Thyroid gland (tissue), 4 donors: ENCODE measurements around the gene UBE2I. TPM values are rescaled to one million over a fixed set of nuclear protein-coding genes. Genes with fewer than 3 reads are reported as not detected.
"Not testable (repeated sequence)": the region's sequence is repeated elsewhere in the genome, so short reads cannot be mapped to it uniquely, and the experiment has no call there.

Source experiments
- DNase-seq, 2 donors: peaks; one replicate each; pipeline ENCODE4 v3.0.0-alpha.2; 2019
- H3K27ac ChIP-seq, 3 donors: fragments of 200-600 bp; sonication (generic); 1 replicate in 2 of 3; 2 replicates in 1 of 3; pipeline ENCODE4 v1.5.1; 2016 to 2019; ENCODE audit warnings: mild to moderate bottlenecking in 1 of 3, moderate library complexity in 1 of 3
- H3K27me3 ChIP-seq: fragments of 200-600 bp; sonication (generic); one replicate; pipeline ENCODE4 v1.5.1; 2019
- H3K36me3 ChIP-seq, 2 donors: fragments of 200-600 bp; sonication (generic); one replicate each; pipeline ENCODE4 v1.5.1; 2016 to 2019
- H3K4me1 ChIP-seq, 2 donors: fragments of 200-600 bp; sonication (generic); one replicate each; pipeline ENCODE4 v1.5.1; 2017 to 2019
- H3K4me3 ChIP-seq, 3 donors: fragments of 200-600 bp; sonication (generic); replicated peaks in 1 of 3; 1 replicate in 2 of 3; 2 replicates in 1 of 3; pipeline ENCODE4 v1.5.1; 2016; ENCODE audit warnings: mild to moderate bottlenecking in 1 of 3
- H3K9me3 ChIP-seq: fragments of 200-600 bp; sonication (generic); one replicate; pipeline ENCODE4 v1.5.1; 2017
- POLR2A ChIP-seq, 2 donors: fragments of 450-650 bp; IDR thresholded peaks; one replicate each; pipeline ENCODE4 v1.6.1; 2017; ENCODE audit warnings: antibody characterized with exemption in 2 of 2, mild to moderate bottlenecking in 2 of 2, moderate library complexity in 1 of 2
- WGBS, 2 donors: methylation state at CpG; one replicate each; pipeline ENCODE4 v1.1.5; 2017; 5-methylcytosine and 5-hydroxymethylcytosine counted together
- intact Hi-C: fragments of 100-400 bp; cut with DNase I; formaldehyde crosslinking; loops from one replicate; pipeline ENCODE4 v1.15.1; 2023
- total RNA-seq, 4 donors: library from RNA; depleted of rRNA; stranded (reverse); fragments of >200 nt; gene quantifications; one replicate each; pipeline ENCODE4 v1.2.3, GENCODE V29; 2016
- TF ChIP-seq, protein P1 (sequence below), 6 experiments: fragments of 200-600 bp in 3 of 6; fragments of 450-650 bp in 3 of 6; sonication (generic) in 3 of 6; IDR thresholded peaks; one replicate each; pipeline ENCODE4 v1.5.1; 2016 to 2019; ENCODE audit warnings: antibody characterized with exemption in 6 of 6, mild to moderate bottlenecking in 2 of 6, inconsistent platforms in 1 of 6, moderate library complexity in 1 of 6

The UBE2I gene
- total RNA-seq, 4 donors from 2014 or later: 43.4 to 107 (median 79.6) TPM

DNA sequence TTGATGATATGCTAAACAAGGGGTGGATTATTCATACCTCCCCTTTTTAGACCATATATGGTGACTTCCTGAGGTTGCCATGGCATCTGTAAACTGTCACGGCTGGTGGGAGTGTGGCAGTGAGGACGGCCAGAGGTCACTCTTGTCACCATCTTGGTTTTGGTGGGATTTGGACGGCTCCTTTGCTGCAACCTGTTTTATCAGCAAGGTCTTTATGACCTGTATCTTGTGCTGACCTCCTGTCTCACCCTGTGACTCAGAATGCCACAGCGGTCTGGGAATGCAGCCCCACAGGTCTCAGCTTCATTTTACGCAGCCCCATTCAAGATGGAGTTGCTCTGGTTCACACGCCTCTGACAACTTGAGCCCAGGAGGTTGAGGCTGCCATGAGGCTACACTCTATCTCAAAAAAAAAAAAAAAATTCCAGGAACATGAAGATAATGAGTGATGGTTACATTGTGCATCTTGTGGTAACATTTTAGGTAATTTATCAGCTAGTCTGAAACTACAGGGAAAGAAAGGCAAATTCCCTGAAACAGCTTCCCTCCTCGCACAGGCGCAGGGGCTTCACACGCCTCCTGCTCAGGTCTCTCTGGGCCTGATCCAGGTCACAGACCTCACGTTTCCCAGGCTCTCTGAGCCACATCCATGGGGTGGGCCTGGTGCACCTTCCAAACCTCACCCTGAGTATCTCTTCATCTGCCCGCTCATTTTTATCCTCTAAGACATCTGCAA, 15.3 kb upstream of the UBE2I start:
- intact Hi-C loops: no loop called here
- Histone ChIP-seq H3K4me3 (no peak overlapping the region), H3K4me1 (peaks cover 3 to 11% of the 10 kb centered on the region in 2 donors), H3K36me3 (no peaks in the 10 kb centered on the region), H3K27ac (no peak overlapping the region), H3K27me3 (no peaks in the 10 kb centered on the region), H3K9me3 (no peaks in the 10 kb centered on the region)
- WGBS, 2 donors: 77 to 81% methylated on average over 11 of the region's 11 CpGs
- no peak for TF ChIP-seq POLR2A (IDR thresholded peaks at IDR 0.05)
- TF ChIP-seq, protein P1, sequence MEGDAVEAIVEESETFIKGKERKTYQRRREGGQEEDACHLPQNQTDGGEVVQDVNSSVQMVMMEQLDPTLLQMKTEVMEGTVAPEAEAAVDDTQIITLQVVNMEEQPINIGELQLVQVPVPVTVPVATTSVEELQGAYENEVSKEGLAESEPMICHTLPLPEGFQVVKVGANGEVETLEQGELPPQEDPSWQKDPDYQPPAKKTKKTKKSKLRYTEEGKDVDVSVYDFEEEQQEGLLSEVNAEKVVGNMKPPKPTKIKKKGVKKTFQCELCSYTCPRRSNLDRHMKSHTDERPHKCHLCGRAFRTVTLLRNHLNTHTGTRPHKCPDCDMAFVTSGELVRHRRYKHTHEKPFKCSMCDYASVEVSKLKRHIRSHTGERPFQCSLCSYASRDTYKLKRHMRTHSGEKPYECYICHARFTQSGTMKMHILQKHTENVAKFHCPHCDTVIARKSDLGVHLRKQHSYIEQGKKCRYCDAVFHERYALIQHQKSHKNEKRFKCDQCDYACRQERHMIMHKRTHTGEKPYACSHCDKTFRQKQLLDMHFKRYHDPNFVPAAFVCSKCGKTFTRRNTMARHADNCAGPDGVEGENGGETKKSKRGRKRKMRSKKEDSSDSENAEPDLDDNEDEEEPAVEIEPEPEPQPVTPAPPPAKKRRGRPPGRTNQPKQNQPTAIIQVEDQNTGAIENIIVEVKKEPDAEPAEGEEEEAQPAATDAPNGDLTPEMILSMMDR (IDR thresholded peaks at IDR 0.05): no peak
- DNase-seq: no peak

DNA sequence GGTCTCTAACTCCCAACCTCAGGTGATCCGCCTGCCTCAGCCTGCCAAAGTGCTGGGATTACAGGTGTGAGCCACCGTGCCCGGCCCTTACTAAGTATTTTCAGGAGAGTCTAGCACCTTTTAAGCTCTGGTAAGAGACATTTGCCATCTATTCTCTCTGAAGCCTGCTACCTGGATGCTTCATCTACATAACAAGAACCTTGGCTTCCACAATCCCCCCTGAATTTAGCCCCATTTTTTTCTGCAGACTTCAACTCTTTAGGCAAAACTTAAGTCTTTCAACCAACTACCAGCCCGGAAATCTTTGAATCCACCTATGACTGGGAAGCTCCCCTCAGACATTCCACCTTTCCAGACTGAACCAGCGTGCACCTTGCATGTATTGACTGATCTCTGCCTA, 14.0 kb upstream of the UBE2I start:
- no peaks in the 10 kb centered on the region for H3K27me3 ChIP-seq
- TF ChIP-seq, protein P1 (IDR thresholded peaks at IDR 0.05): no peak
- no peak for TF ChIP-seq POLR2A (IDR thresholded peaks at IDR 0.05)
- 58 to 63% methylated on average over 5 of the region's 5 CpGs for WGBS, 2 donors
- no peak overlapping the region for H3K27ac ChIP-seq
- no peaks in the 10 kb centered on the region for H3K9me3 ChIP-seq
- no peaks in the 10 kb centered on the region for H3K36me3 ChIP-seq
- H3K4me1 ChIP-seq: peaks cover 3 to 12% of the 10 kb centered on the region in 2 donors
- no peak for DNase-seq
- intact Hi-C loops: no loop called here
- no peak overlapping the region for H3K4me3 ChIP-seq

GRCh38 chr16:1296688-1297017, 12.8 kb upstream of the UBE2I start:
- DNase-seq, H3K27me3 ChIP-seq, H3K9me3 ChIP-seq, H3K36me3 ChIP-seq, H3K4me3 ChIP-seq, intact Hi-C loops: not testable (repeated sequence)
- WGBS, 2 donors: 80 to 86% methylated on average over 8 of the region's 8 CpGs
- Histone ChIP-seq H3K4me1 (peaks cover 9 to 21% of the 10 kb centered on the region in 2 donors), H3K27ac (peak overlapping the region; percentile 48 to 84 (median 50))

GRCh38 chr16:1297018-1297696, 12.3 kb upstream of the UBE2I start:
- peak overlapping the region; percentile 48 to 84 (median 50) for H3K27ac ChIP-seq
- no peak overlapping the region for H3K4me3 ChIP-seq
- WGBS, 2 donors: 26 to 33% methylated on average over 6 of the region's 6 CpGs
- H3K36me3 ChIP-seq: no peaks in the 10 kb centered on the region
- no peaks in the 10 kb centered on the region for H3K9me3 ChIP-seq
- H3K4me1 ChIP-seq: peaks cover 9 to 21% of the 10 kb centered on the region in 2 donors
- DNase-seq: peak; percentile 50 to 69
- TF ChIP-seq POLR2A (IDR thresholded peaks at IDR 0.05): no peak
- TF ChIP-seq, protein P1 (IDR thresholded peaks at IDR 0.05): no peak
- no peaks in the 10 kb centered on the region for H3K27me3 ChIP-seq
- intact Hi-C loops: no loop called here

DNA sequence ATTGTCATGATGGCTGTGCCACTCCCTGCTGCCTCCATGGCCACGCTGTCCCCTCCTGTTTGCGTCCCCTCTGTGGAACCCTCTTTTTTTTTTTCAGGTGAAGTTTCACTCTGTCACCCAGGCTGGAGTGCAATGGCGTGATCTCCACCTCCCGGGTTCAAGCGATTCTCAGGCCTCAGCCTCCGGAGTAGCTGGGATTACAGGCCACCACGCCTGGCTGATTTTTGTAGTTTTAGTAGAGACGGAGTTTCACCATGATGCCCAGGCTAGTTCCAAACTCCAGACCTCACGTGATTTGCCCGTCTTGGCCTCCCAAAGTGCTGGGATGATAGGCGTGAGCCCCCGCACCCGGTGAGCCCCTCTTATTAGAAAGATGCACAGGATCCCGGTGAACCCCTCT, 11.0 kb upstream of the UBE2I start:
- no peak for TF ChIP-seq POLR2A (IDR thresholded peaks at IDR 0.05)
- TF ChIP-seq, protein P1 (IDR thresholded peaks at IDR 0.05): no peak
- peak; percentile 37 to 47 for DNase-seq
- H3K9me3 ChIP-seq: no peaks in the 10 kb centered on the region
- H3K4me3 ChIP-seq: no peak overlapping the region
- no peaks in the 10 kb centered on the region for H3K36me3 ChIP-seq
- intact Hi-C loops: no loop called here
- H3K27me3 ChIP-seq: no peaks in the 10 kb centered on the region
- WGBS, 2 donors: 46 to 48% methylated on average over 14 of the region's 14 CpGs
- H3K27ac ChIP-seq: no peak overlapping the region
- peaks cover 9 to 21% of the 10 kb centered on the region in 2 donors for H3K4me1 ChIP-seq
